ENCODE results near the gene TNFAIP8.

GRCh38 chr5:119347574-119347973 is 8.2 kb upstream of the TNFAIP8 start:
- no peak for TF ChIP-seq CTCF (conservative IDR thresholded peaks at IDR 0.05 in 1 of 2, IDR thresholded peaks at IDR 0.05 in 1 of 2; ENCODE audit: low read depth in 1 of 2, low read length in 2 of 2)
- TF ChIP-seq EZH2 (IDR thresholded peaks at IDR 0.05; ENCODE audit: low read length, missing control alignments): no peak
